GM23338 (cell line): ENCODE measurements around the gene MERTK. TPM values are rescaled to one million over a fixed set of nuclear protein-coding genes. Genes with fewer than 3 reads are reported as not detected.
A peak's percentile ranks its signal among the peaks of the same experiment; 100 is the strongest.

ENCODE experiments used
- ATAC-seq: fragments of 200-7000 bp; cut with Tn5 transposase; 3 replicates; pipeline ENCODE4 v1.9.1; 2020
- DNase-seq: peaks from one replicate; pipeline ENCODE4 v3.0.0-alpha.2; 2015; ENCODE audit warnings: low spot score
- H2AFZ ChIP-seq: fragments of 200-600 bp; sonication (generic); 2 replicates; pipeline ENCODE4 v1.8.0; 2016; ENCODE audit warnings: antibody characterized with exemption, mild to moderate bottlenecking, moderate library complexity
- H3F3A ChIP-seq: fragments of 200-600 bp; sonication (generic); replicated peaks from 2 replicates; pipeline ENCODE4 v1.8.0; 2017; ENCODE audit warnings: antibody characterized with exemption, mixed run types, low read depth
- H3K27ac ChIP-seq: fragments of 200-600 bp; sonication (generic); 2 replicates; pipeline ENCODE4 v1.6.1; 2016; ENCODE audit warnings: low read depth
- H3K27me3 ChIP-seq: fragments of 200-600 bp; sonication (generic); 2 replicates; pipeline ENCODE4 v1.8.0; 2016; ENCODE audit warnings: mild to moderate bottlenecking, mixed run types, moderate library complexity; ENCODE audit not compliant: insufficient read depth
- H3K36me3 ChIP-seq: fragments of 200-600 bp; sonication (generic); 2 replicates; pipeline ENCODE4 v1.8.0; 2016; ENCODE audit warnings: mild to moderate bottlenecking; ENCODE audit not compliant: insufficient read depth
- H3K4me1 ChIP-seq: fragments of 200-600 bp; sonication (generic); 2 replicates; pipeline ENCODE4 v1.8.0; 2016; ENCODE audit warnings: mild to moderate bottlenecking, moderate library complexity; ENCODE audit not compliant: insufficient read depth
- H3K4me2 ChIP-seq: fragments of 200-600 bp; sonication (generic); 2 replicates; pipeline ENCODE4 v1.7.1; 2017; ENCODE audit warnings: mixed run types
- H3K4me3 ChIP-seq: fragments of 200-600 bp; sonication (generic); 2 replicates; pipeline ENCODE4 v1.6.1; 2016; ENCODE audit warnings: mixed run types
- H3K79me2 ChIP-seq: fragments of 200-600 bp; sonication (generic); replicated peaks from 2 replicates; pipeline ENCODE4 v1.8.0; 2017; ENCODE audit warnings: mild to moderate bottlenecking; ENCODE audit not compliant: insufficient read depth
- H3K9me2 ChIP-seq: fragments of 200-600 bp; sonication (generic); 2 replicates; pipeline ENCODE4 v1.8.0; 2017; ENCODE audit not compliant: insufficient read depth
- H4K20me1 ChIP-seq: fragments of 200-600 bp; sonication (generic); replicated peaks from 2 replicates; pipeline ENCODE4 v1.8.0; 2017; ENCODE audit warnings: mild to moderate bottlenecking; ENCODE audit not compliant: insufficient read depth
- H3K27ac Mint-ChIP-seq: 2 replicates; pipeline ENCODE4 v1.8.0; 2020; ENCODE audit warnings: inconsistent platforms, mild to moderate bottlenecking, moderate library complexity, mixed read lengths
- H3K27me3 Mint-ChIP-seq: 3 replicates; pipeline ENCODE4 v1.8.0; 2022; ENCODE audit warnings: low read depth, mild to moderate bottlenecking, moderate library complexity, mixed read lengths, inconsistent platforms; ENCODE audit not compliant: insufficient read depth, poor library complexity
- H3K36me3 Mint-ChIP-seq: 3 replicates; pipeline ENCODE4 v1.8.0; 2021; ENCODE audit warnings: low read depth, mild to moderate bottlenecking, inconsistent platforms, moderate library complexity, mixed read lengths
- H3K4me1 Mint-ChIP-seq: 3 replicates; pipeline ENCODE4 v1.8.0; 2020; ENCODE audit warnings: mild to moderate bottlenecking, inconsistent platforms, mixed read lengths
- H3K4me3 Mint-ChIP-seq: 3 replicates; pipeline ENCODE4 v1.8.0; 2021; ENCODE audit warnings: moderate library complexity, mild to moderate bottlenecking, inconsistent platforms, mixed read lengths
- H3K9me3 Mint-ChIP-seq: 3 replicates; pipeline ENCODE4 v1.8.0; 2020; ENCODE audit warnings: moderate library complexity, mild to moderate bottlenecking, inconsistent platforms, mixed read lengths
- CREB1 ChIP-seq: fragments of 250-450 bp; sonication (Bioruptor Pico); IDR thresholded peaks from 2 replicates; pipeline ENCODE4 v1.5.0; 2020; ENCODE audit warnings: low read depth, mild to moderate bottlenecking, moderate library complexity
- CTCF ChIP-seq, 2 experiments: fragments of 200-600 bp in 1 of 2; sonication (generic) in 1 of 2; conservative IDR thresholded peaks; 2 replicates each; pipeline versions ENCODE4 v1.5.1 to v1.6.1; 2016 to 2017; ENCODE audit warnings: antibody characterized with exemption in 2 of 2, low read depth in 2 of 2, mild to moderate bottlenecking in 2 of 2, moderate library complexity in 1 of 2
- EZH2 ChIP-seq: fragments of 200-600 bp; sonication (generic); IDR thresholded peaks from one replicate; pipeline ENCODE4 v1.8.0; 2017; ENCODE audit warnings: antibody characterized with exemption, mild to moderate bottlenecking, low read depth; ENCODE audit not compliant: unreplicated experiment
- EZH2phosphoT487 ChIP-seq: fragments of 200-600 bp; sonication (generic); IDR thresholded peaks from one replicate; pipeline ENCODE4 v1.8.1; 2018; ENCODE audit warnings: antibody characterized with exemption; ENCODE audit not compliant: unreplicated experiment
- JUNB ChIP-seq: IDR thresholded peaks from one replicate; pipeline ENCODE4 v1.6.1; 2016; ENCODE audit warnings: antibody characterized with exemption; ENCODE audit not compliant: unreplicated experiment
- NANOG ChIP-seq: IDR thresholded peaks from 2 replicates; pipeline ENCODE4 v1.6.1; 2016; ENCODE audit warnings: antibody characterized with exemption, borderline replicate concordance
- POLR2AphosphoS5 ChIP-seq: IDR thresholded peaks from 2 replicates; pipeline ENCODE4 v1.6.1; 2016; ENCODE audit warnings: antibody characterized with exemption, low read depth
- STAT1 ChIP-seq: IDR thresholded peaks from one replicate; pipeline ENCODE4 v1.6.1; 2016; ENCODE audit warnings: antibody characterized with exemption; ENCODE audit not compliant: unreplicated experiment
- ZNF114 ChIP-seq: fragments of 250-450 bp; sonication (Bioruptor Pico); IDR thresholded peaks from 2 replicates; pipeline ENCODE4 v1.5.0; 2020; ENCODE audit warnings: mild to moderate bottlenecking, moderate library complexity
- ZNF331 ChIP-seq: fragments of 250-450 bp; sonication (Bioruptor Pico); IDR thresholded peaks from 2 replicates; pipeline ENCODE4 v1.5.0; 2020; ENCODE audit warnings: low read depth, mild to moderate bottlenecking, moderate library complexity
- polyA plus RNA-seq: library from polyadenylated mRNA; unstranded; fragments of >200 nt; fragmentation: Nextera tagmentation; extraction: Ambion mirVana; gene quantifications from 2 replicates; pipeline ENCODE4 v1.2.1, GENCODE V29; 2016
- total RNA-seq: library from RNA; depleted of rRNA; stranded (reverse); fragments of >200 nt; shearing (Covaris generic); gene quantifications from 2 replicates; pipeline ENCODE4 v1.2.3, GENCODE V29; 2014
- TF ChIP-seq, protein P1 (sequence below): IDR thresholded peaks from 2 replicates; pipeline ENCODE4 v1.6.1; 2016; ENCODE audit warnings: antibody characterized with exemption
- TF ChIP-seq, protein P2 (sequence below): fragments of 250-450 bp; sonication (Bioruptor Pico); IDR thresholded peaks from 2 replicates; pipeline ENCODE4 v1.5.0; 2020; ENCODE audit warnings: mild to moderate bottlenecking, moderate library complexity
- TF ChIP-seq, protein P3 (sequence below): IDR thresholded peaks from one replicate; pipeline ENCODE4 v1.6.1; 2018; ENCODE audit warnings: antibody characterized with exemption; ENCODE audit not compliant: unreplicated experiment

The MERTK gene
- total and polyA plus RNA-seq, 2 experiments from 2014 or later: 3.0 to 9.0 TPM

DNA sequence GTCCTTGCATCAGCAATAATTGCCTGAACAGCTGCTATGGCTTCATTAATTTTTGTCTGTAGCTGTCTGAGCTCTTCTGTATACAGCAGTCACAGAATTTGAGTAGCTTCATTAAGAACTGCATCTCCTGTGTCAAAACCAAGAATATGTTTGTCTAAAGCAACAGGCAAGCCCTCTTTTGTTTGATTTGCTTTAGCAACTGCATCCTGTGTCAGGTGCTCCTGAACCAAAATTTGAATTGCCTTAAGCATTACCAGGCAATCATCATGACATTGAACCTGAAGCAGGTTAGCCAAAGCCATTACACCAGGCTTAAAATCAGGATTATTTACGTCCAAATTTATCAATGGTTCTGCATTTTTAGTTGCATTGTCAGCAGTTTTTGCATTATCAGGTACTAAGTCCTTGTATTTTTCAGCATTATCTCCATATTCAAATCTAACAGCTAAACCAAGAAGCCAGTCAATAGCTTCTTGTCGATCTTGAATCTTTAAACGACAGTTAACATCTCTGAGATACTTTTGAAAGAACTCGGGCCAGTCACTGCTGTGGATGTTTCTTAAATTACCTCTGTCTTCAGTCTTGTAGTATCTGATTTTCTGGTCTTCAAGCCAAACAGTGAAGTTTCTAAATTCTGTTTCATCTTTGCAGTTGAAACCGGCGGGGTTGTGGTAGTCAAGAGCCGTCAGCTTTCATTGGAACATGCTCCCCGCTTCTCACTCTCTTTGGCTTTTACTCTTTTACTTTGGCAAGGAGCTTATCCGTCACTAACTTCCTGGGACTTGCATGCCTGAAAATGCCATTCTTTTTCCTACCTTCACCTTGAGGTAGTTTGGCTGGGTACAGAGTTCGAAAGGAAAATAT, 42.2 kb downstream of the MERTK start:
- TF ChIP-seq, protein P1, sequence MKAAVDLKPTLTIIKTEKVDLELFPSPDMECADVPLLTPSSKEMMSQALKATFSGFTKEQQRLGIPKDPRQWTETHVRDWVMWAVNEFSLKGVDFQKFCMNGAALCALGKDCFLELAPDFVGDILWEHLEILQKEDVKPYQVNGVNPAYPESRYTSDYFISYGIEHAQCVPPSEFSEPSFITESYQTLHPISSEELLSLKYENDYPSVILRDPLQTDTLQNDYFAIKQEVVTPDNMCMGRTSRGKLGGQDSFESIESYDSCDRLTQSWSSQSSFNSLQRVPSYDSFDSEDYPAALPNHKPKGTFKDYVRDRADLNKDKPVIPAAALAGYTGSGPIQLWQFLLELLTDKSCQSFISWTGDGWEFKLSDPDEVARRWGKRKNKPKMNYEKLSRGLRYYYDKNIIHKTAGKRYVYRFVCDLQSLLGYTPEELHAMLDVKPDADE: no peak
- no peak for TF ChIP-seq CREB1 (CRISPR knock-in tag)
- TF ChIP-seq JUNB: no peak
- TF ChIP-seq ZNF331 (CRISPR knock-in tag): no peak
- TF ChIP-seq EZH2phosphoT487: no peak
- TF ChIP-seq, protein P2, sequence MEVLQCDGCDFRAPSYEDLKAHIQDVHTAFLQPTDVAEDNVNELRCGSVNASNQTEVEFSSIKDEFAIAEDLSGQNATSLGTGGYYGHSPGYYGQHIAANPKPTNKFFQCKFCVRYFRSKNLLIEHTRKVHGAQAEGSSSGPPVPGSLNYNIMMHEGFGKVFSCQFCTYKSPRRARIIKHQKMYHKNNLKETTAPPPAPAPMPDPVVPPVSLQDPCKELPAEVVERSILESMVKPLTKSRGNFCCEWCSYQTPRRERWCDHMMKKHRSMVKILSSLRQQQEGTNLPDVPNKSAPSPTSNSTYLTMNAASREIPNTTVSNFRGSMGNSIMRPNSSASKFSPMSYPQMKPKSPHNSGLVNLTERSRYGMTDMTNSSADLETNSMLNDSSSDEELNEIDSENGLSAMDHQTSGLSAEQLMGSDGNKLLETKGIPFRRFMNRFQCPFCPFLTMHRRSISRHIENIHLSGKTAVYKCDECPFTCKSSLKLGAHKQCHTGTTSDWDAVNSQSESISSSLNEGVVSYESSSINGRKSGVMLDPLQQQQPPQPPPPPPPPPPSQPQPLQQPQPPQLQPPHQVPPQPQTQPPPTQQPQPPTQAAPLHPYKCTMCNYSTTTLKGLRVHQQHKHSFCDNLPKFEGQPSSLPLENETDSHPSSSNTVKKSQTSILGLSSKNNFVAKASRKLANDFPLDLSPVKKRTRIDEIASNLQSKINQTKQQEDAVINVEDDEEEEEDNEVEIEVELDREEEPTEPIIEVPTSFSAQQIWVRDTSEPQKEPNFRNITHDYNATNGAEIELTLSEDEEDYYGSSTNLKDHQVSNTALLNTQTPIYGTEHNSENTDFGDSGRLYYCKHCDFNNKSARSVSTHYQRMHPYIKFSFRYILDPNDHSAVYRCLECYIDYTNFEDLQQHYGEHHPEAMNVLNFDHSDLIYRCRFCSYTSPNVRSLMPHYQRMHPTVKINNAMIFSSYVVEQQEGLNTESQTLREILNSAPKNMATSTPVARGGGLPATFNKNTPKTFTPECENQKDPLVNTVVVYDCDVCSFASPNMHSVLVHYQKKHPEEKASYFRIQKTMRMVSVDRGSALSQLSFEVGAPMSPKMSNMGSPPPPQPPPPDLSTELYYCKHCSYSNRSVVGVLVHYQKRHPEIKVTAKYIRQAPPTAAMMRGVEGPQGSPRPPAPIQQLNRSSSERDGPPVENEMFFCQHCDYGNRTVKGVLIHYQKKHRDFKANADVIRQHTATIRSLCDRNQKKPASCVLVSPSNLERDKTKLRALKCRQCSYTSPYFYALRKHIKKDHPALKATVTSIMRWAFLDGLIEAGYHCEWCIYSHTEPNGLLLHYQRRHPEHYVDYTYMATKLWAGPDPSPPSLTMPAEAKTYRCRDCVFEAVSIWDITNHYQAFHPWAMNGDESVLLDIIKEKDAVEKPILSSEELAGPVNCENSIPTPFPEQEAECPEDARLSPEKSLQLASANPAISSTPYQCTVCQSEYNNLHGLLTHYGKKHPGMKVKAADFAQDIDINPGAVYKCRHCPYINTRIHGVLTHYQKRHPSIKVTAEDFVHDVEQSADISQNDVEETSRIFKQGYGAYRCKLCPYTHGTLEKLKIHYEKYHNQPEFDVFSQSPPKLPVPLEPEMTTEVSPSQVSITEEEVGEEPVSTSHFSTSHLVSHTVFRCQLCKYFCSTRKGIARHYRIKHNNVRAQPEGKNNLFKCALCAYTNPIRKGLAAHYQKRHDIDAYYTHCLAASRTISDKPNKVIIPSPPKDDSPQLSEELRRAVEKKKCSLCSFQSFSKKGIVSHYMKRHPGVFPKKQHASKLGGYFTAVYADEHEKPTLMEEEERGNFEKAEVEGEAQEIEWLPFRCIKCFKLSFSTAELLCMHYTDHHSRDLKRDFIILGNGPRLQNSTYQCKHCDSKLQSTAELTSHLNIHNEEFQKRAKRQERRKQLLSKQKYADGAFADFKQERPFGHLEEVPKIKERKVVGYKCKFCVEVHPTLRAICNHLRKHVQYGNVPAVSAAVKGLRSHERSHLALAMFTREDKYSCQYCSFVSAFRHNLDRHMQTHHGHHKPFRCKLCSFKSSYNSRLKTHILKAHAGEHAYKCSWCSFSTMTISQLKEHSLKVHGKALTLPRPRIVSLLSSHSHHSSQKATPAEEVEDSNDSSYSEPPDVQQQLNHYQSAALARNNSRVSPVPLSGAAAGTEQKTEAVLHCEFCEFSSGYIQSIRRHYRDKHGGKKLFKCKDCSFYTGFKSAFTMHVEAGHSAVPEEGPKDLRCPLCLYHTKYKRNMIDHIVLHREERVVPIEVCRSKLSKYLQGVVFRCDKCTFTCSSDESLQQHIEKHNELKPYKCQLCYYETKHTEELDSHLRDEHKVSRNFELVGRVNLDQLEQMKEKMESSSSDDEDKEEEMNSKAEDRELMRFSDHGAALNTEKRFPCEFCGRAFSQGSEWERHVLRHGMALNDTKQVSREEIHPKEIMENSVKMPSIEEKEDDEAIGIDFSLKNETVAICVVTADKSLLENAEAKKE (CRISPR knock-in tag): no peak
- TF ChIP-seq STAT1: no peak
- no peak for TF ChIP-seq NANOG
- no peak for TF ChIP-seq EZH2
- no peak for TF ChIP-seq ZNF114 (CRISPR knock-in tag)
- no peak for TF ChIP-seq CTCF (conservative IDR thresholded peaks at IDR 0.05; ENCODE audit: low read depth in 2 of 2)
- TF ChIP-seq POLR2AphosphoS5: no peak
- TF ChIP-seq, protein P3, sequence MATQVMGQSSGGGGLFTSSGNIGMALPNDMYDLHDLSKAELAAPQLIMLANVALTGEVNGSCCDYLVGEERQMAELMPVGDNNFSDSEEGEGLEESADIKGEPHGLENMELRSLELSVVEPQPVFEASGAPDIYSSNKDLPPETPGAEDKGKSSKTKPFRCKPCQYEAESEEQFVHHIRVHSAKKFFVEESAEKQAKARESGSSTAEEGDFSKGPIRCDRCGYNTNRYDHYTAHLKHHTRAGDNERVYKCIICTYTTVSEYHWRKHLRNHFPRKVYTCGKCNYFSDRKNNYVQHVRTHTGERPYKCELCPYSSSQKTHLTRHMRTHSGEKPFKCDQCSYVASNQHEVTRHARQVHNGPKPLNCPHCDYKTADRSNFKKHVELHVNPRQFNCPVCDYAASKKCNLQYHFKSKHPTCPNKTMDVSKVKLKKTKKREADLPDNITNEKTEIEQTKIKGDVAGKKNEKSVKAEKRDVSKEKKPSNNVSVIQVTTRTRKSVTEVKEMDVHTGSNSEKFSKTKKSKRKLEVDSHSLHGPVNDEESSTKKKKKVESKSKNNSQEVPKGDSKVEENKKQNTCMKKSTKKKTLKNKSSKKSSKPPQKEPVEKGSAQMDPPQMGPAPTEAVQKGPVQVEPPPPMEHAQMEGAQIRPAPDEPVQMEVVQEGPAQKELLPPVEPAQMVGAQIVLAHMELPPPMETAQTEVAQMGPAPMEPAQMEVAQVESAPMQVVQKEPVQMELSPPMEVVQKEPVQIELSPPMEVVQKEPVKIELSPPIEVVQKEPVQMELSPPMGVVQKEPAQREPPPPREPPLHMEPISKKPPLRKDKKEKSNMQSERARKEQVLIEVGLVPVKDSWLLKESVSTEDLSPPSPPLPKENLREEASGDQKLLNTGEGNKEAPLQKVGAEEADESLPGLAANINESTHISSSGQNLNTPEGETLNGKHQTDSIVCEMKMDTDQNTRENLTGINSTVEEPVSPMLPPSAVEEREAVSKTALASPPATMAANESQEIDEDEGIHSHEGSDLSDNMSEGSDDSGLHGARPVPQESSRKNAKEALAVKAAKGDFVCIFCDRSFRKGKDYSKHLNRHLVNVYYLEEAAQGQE: no peak
- no peaks in the 10 kb centered on the region for H3K4me1 ChIP-seq
- H3K27ac Mint-ChIP-seq: peak overlapping the region; percentile 18; the same call in 1 of the 2 replicates
- no peak overlapping the region for H3K4me3 ChIP-seq
- H3K27me3 Mint-ChIP-seq: peaks cover 1% of the 10 kb centered on the region
- H3K27me3 ChIP-seq: no peaks in the 10 kb centered on the region
- no peaks in the 10 kb centered on the region for H3K9me2 ChIP-seq
- H3K79me2 ChIP-seq: no peaks in the 10 kb centered on the region
- no peak overlapping the region for H2AFZ ChIP-seq
- DNase-seq (no peak), ATAC-seq (no peak)
- peaks cover 18% of the 10 kb centered on the region for H3K4me1 Mint-ChIP-seq
- H3K27ac ChIP-seq: no peak overlapping the region
- H4K20me1 ChIP-seq: no peaks in the 10 kb centered on the region; the same call in none of the 2 replicates
- H3K4me3 Mint-ChIP-seq: no peak overlapping the region
- H3F3A ChIP-seq: no peaks in the 10 kb centered on the region
- H3K4me2 ChIP-seq: no peak overlapping the region
- H3K36me3 Mint-ChIP-seq: no peaks in the 10 kb centered on the region
- H3K9me3 Mint-ChIP-seq: no peaks in the 10 kb centered on the region
- no peaks in the 10 kb centered on the region for H3K36me3 ChIP-seq
